ENCODE measurements around the gene ZSWIM6.

The ZSWIM6 gene

GRCh38 chr5:61575103-61575502 lies 243.0 kb downstream of the ZSWIM6 start:
- no peak overlapping the region for H3K4me3 ChIP-seq (replicated peaks in 1 of 2; ENCODE audit: low read depth in 2 of 2, low read length in 2 of 2)
- peak; percentile 65 to 82 for DNase-seq (ENCODE audit: low read depth in 2 of 2)
- TF ChIP-seq CTCF (IDR thresholded peaks at IDR 0.05; ENCODE audit: low read depth, low read length) = no peak

GRCh38 chr5:61575581-61575980 lies 243.5 kb downstream of the ZSWIM6 start:
- DNase-seq (ENCODE audit: low read depth in 2 of 2) = no peak
- TF ChIP-seq CTCF (IDR thresholded peaks at IDR 0.05; ENCODE audit: low read depth, low read length) = no peak
- H3K4me3 ChIP-seq (replicated peaks in 1 of 2; ENCODE audit: low read depth in 2 of 2, low read length in 2 of 2) = no peak overlapping the region

- no peak overlapping the region for H3K4me3 ChIP-seq (replicated peaks in 1 of 2; ENCODE audit: low read depth in 2 of 2, low read length in 2 of 2)
- no peak for DNase-seq (ENCODE audit: low read depth in 2 of 2)
- TF ChIP-seq CTCF (IDR thresholded peaks at IDR 0.05; ENCODE audit: low read depth, low read length) = no peak
Measured at GRCh38 chr5:61576556-61576955, 244.5 kb downstream of the ZSWIM6 start.

- no peak for DNase-seq (ENCODE audit: low read depth in 2 of 2)
- no peak overlapping the region for H3K4me3 ChIP-seq (replicated peaks in 1 of 2; ENCODE audit: low read depth in 2 of 2, low read length in 2 of 2)
- TF ChIP-seq CTCF (IDR thresholded peaks at IDR 0.05; ENCODE audit: low read depth, low read length) = no peak
Measured at GRCh38 chr5:61578858-61579503, 246.9 kb downstream of the ZSWIM6 start.

GRCh38 chr5:61582205-61582820 lies 250.3 kb downstream of the ZSWIM6 start:
- no peak overlapping the region for H3K4me3 ChIP-seq (replicated peaks in 1 of 2; ENCODE audit: low read depth in 2 of 2, low read length in 2 of 2)
- TF ChIP-seq CTCF (IDR thresholded peaks at IDR 0.05; ENCODE audit: low read depth, low read length) = no peak
- DNase-seq (ENCODE audit: low read depth in 2 of 2) = peak; percentile 20 to 68

- no peak overlapping the region for H3K4me3 ChIP-seq (replicated peaks in 1 of 2; ENCODE audit: low read depth in 2 of 2, low read length in 2 of 2)
- TF ChIP-seq CTCF (IDR thresholded peaks at IDR 0.05; ENCODE audit: low read depth, low read length) = no peak
- no peak for DNase-seq (ENCODE audit: low read depth in 2 of 2)
Measured at GRCh38 chr5:61582887-61583286, 250.8 kb downstream of the ZSWIM6 start.
